HT1080 (cell line): ENCODE results near the gene SP3. TPM values are rescaled to one million over a fixed set of nuclear protein-coding genes. Genes with fewer than 3 reads are reported as not detected.

Experiments used
- DNase-seq: peaks from one replicate; pipeline ENCODE4 v3.0.0-alpha.2; 2015; ENCODE audit warnings: low read depth
- polyA plus RNA-seq, 2 experiments: library from polyadenylated mRNA; depleted of rRNA; stranded (reverse); fragments of >200 nt; gene quantifications; 2 replicates each; pipeline ENCODE4 v1.2.3, GENCODE V29; 2015
- total RNA-seq: library from RNA; depleted of rRNA; stranded (reverse); fragments of >200 nt; shearing (Covaris generic); gene quantifications from 2 replicates; pipeline ENCODE4 v1.2.3, GENCODE V29; 2014; rRNA removed

Gene SP3
- total RNA-seq, result 107 and 117 TPM in 2 replicates
- 38.3 and 49.7 TPM in 2 replicates for polyA plus RNA-seq (2015; cell fraction: cytosol; rRNA removed)
- 52.2 and 60.7 TPM in 2 replicates for polyA plus RNA-seq (2015; cell fraction: nucleus; rRNA removed)

- DNase-seq, result peak; percentile 95
Measured at GRCh38 chr2:173965372-173966025, at the start of gene SP3. TSS of gene SP3 (minus strand) at chr2:173965373. CDS start at chr2:173965171, 202 bp downstream.

- no peak for DNase-seq
Measured at GRCh38 chr2:174014699-174015070, 49.5 kb upstream of the SP3 start.

GRCh38 chr2:174014011-174014698 is 49.0 kb upstream of the SP3 start:
- no peak for DNase-seq

GRCh38 chr2:174013315-174013751 is 48.2 kb upstream of the SP3 start:
- no peak for DNase-seq

GRCh38 chr2:174012347-174013314 is 47.5 kb upstream of the SP3 start:
- no peak for DNase-seq

GRCh38 chr2:174011796-174012195 is 46.6 kb upstream of the SP3 start:
- DNase-seq, result no peak

GRCh38 chr2:174011173-174011572 is 46.0 kb upstream of the SP3 start:
- DNase-seq, result no peak

GRCh38 chr2:174009488-174010223 is 44.5 kb upstream of the SP3 start:
- peak; percentile 34 for DNase-seq

GRCh38 chr2:174008720-174009119 is 43.5 kb upstream of the SP3 start:
- DNase-seq, result no peak

GRCh38 chr2:174007010-174007409 is 41.8 kb upstream of the SP3 start:
- no peak for DNase-seq

- DNase-seq, result no peak
Measured at GRCh38 chr2:174005801-174006419, 40.7 kb upstream of the SP3 start.

- DNase-seq, result peak; percentile 70
Measured at GRCh38 chr2:174004905-174005605, 39.9 kb upstream of the SP3 start.

GRCh38 chr2:174003720-174004695 is 38.8 kb upstream of the SP3 start:
- DNase-seq, result no peak

- DNase-seq, result no peak
Measured at GRCh38 chr2:174002679-174003078, 37.5 kb upstream of the SP3 start.

GRCh38 chr2:174001107-174001506 is 35.9 kb upstream of the SP3 start:
- DNase-seq, result no peak

- no peak for DNase-seq
Measured at GRCh38 chr2:173999724-174000123, 34.6 kb upstream of the SP3 start.

- DNase-seq, result no peak
Measured at GRCh38 chr2:173999272-173999671, 34.1 kb upstream of the SP3 start.

- DNase-seq, result no peak
Measured at GRCh38 chr2:173998386-173998785, 33.2 kb upstream of the SP3 start.

- DNase-seq, result no peak
Measured at GRCh38 chr2:173997753-173998152, 32.6 kb upstream of the SP3 start.
